ENCODE measurements around the gene FANCC.

Gene FANCC

GRCh38 chr9:95202076-95202681 is 115.3 kb downstream of the FANCC start:
- H3K36me3 Mint-ChIP-seq (ENCODE audit: low read depth), result no peaks in the 10 kb centered on the region
- H3K27me3 Mint-ChIP-seq (ENCODE audit: low read depth), result no peaks in the 10 kb centered on the region
- H3K4me3 Mint-ChIP-seq, result no peak overlapping the region
- H3K27ac Mint-ChIP-seq, result peak overlapping the region in 1 of 3 experiments; percentile 24
- H3K4me1 Mint-ChIP-seq, result peaks cover 48% of the 10 kb centered on the region
- no peak for TF ChIP-seq CTCF (IDR thresholded peaks at IDR 0.05; ENCODE audit: unreplicated experiment in 3 of 3)
- H3K9me3 Mint-ChIP-seq, result no peaks in the 10 kb centered on the region

DNA sequence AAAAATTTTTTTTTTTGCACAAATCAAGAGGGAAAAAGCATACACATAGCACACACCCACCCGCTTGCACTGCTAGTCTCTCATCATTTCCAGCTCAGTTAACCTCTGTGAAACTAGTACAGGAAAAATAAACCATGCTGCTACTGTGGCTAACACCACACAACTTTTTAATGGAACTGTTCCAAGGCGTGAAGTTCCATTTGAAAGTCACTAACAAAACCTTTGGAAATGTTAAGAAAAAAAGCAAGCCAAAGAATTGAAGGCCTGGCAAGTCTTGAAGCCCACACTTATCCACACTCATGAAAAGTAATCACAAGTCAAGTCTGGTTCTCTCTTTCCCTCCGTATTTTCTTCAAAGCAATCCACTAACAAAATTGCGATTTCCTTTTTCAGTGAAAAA is 116.3 kb downstream of the FANCC start:
- peak overlapping the region in 1 of 3 experiments; percentile 24 for H3K27ac Mint-ChIP-seq
- H3K4me3 Mint-ChIP-seq, result no peak overlapping the region
- no peaks in the 10 kb centered on the region for H3K9me3 Mint-ChIP-seq
- no peak for TF ChIP-seq CTCF (IDR thresholded peaks at IDR 0.05; ENCODE audit: unreplicated experiment in 3 of 3)
- peaks cover 38% of the 10 kb centered on the region for H3K4me1 Mint-ChIP-seq
- H3K27me3 Mint-ChIP-seq (ENCODE audit: low read depth), result no peaks in the 10 kb centered on the region
- no peaks in the 10 kb centered on the region for H3K36me3 Mint-ChIP-seq (ENCODE audit: low read depth)

GRCh38 chr9:95197692-95198271 is 119.7 kb downstream of the FANCC start:
- Mint-ChIP-seq H3K27ac (no peak overlapping the region), H3K36me3 (ENCODE audit: low read depth) (no peaks in the 10 kb centered on the region), H3K9me3 (no peaks in the 10 kb centered on the region), H3K4me3 (no peak overlapping the region), H3K27me3 (ENCODE audit: low read depth) (no peaks in the 10 kb centered on the region), H3K4me1 (peaks cover 18% of the 10 kb centered on the region)
- TF ChIP-seq CTCF (IDR thresholded peaks at IDR 0.05; ENCODE audit: unreplicated experiment in 3 of 3), result no peak

GRCh38 chr9:95193480-95193879 is 124.0 kb downstream of the FANCC start:
- Mint-ChIP-seq H3K9me3 (no peaks in the 10 kb centered on the region), H3K27ac (no peak overlapping the region), H3K27me3 (ENCODE audit: low read depth) (no peaks in the 10 kb centered on the region), H3K4me1 (peaks cover 34% of the 10 kb centered on the region), H3K36me3 (ENCODE audit: low read depth) (no peaks in the 10 kb centered on the region), H3K4me3 (no peak overlapping the region)
- TF ChIP-seq CTCF (IDR thresholded peaks at IDR 0.05; ENCODE audit: unreplicated experiment in 3 of 3), result no peak

GRCh38 chr9:95193067-95193466 is 124.4 kb downstream of the FANCC start:
- H3K27me3 Mint-ChIP-seq (ENCODE audit: low read depth), result no peaks in the 10 kb centered on the region
- H3K4me1 Mint-ChIP-seq, result peaks cover 38% of the 10 kb centered on the region
- no peaks in the 10 kb centered on the region for H3K36me3 Mint-ChIP-seq (ENCODE audit: low read depth)
- H3K27ac Mint-ChIP-seq, result no peak overlapping the region
- no peak overlapping the region for H3K4me3 Mint-ChIP-seq
- no peak for TF ChIP-seq CTCF (IDR thresholded peaks at IDR 0.05; ENCODE audit: unreplicated experiment in 3 of 3)
- no peaks in the 10 kb centered on the region for H3K9me3 Mint-ChIP-seq

- Mint-ChIP-seq H3K36me3 (ENCODE audit: low read depth) (no peaks in the 10 kb centered on the region), H3K9me3 (no peaks in the 10 kb centered on the region), H3K4me3 (no peak overlapping the region), H3K27me3 (ENCODE audit: low read depth) (no peaks in the 10 kb centered on the region), H3K4me1 (peaks cover 36% of the 10 kb centered on the region), H3K27ac (no peak overlapping the region)
- TF ChIP-seq CTCF (IDR thresholded peaks at IDR 0.05; ENCODE audit: unreplicated experiment in 3 of 3), result no peak
Observed at GRCh38 chr9:95192631-95193030, 124.9 kb downstream of the FANCC start.

Measured in nephron (organoid).